ENCODE measurements around the gene DHTKD1. TPM values are rescaled to one million over a fixed set of nuclear protein-coding genes. Genes with fewer than 3 reads are reported as not detected.
A peak's percentile ranks its signal among the peaks of the same experiment; 100 is the strongest.

DHTKD1 gene
- total RNA-seq (10 to 100 TPM; 17.5 to 26.7 TPM), polyA plus RNA-seq (ENCODE audit: insufficient read length in 6 of 6) (10 to 100 TPM; 17.9 to 21.1 (median 18.8) TPM)
- long read RNA-seq, donor 1, full-length matches to known transcripts: 3 of 3 reads
- long read RNA-seq, donor 1, partial matches to known transcripts: 0 of 3 reads
- long read RNA-seq, donor 1, other reads (novel, unspliced or antisense): 0 of 3 reads
- long read RNA-seq, donor 2: 0 reads
- long read RNA-seq, donor 3, full-length matches to known transcripts: 1 of 1 reads
- long read RNA-seq, donor 3, partial matches to known transcripts: 0 of 1 reads
- long read RNA-seq, donor 3, other reads (novel, unspliced or antisense): 0 of 1 reads
- long read RNA-seq, donor 4, partial matches to known transcripts: 0 of 5 reads
- long read RNA-seq, donor 4, other reads (novel, unspliced or antisense): 5 of 5 reads
- long read RNA-seq, donor 5, full-length matches to known transcripts: 4 of 4 reads
- long read RNA-seq, donor 5, partial matches to known transcripts: 0 of 4 reads
- long read RNA-seq, donor 5, other reads (novel, unspliced or antisense): 0 of 4 reads
- long read RNA-seq, donor 6, full-length matches to known transcripts: 5 of 5 reads
- long read RNA-seq, donor 6, partial matches to known transcripts: 0 of 5 reads
- long read RNA-seq, donor 6, other reads (novel, unspliced or antisense): 0 of 5 reads
- long read RNA-seq, donor 7, full-length matches to known transcripts: 2 of 11 reads
- long read RNA-seq, donor 7, partial matches to known transcripts: 9 of 11 reads
- long read RNA-seq, donor 7, other reads (novel, unspliced or antisense): 0 of 11 reads
- long read RNA-seq, donor 8, full-length matches to known transcripts: 2 of 2 reads
- long read RNA-seq, donor 8, partial matches to known transcripts: 0 of 2 reads
- long read RNA-seq, donor 8, other reads (novel, unspliced or antisense): 0 of 2 reads
- long read RNA-seq, donor 9: 0 reads
- long read RNA-seq, donor 10, partial matches to known transcripts: 2 of 3 reads
- long read RNA-seq, donor 10, other reads (novel, unspliced or antisense): 1 of 3 reads
- long read RNA-seq, donor 11, full-length matches to known transcripts: 2 of 2 reads
- long read RNA-seq, donor 11, partial matches to known transcripts: 0 of 2 reads
- long read RNA-seq, donor 11, other reads (novel, unspliced or antisense): 0 of 2 reads
- long read RNA-seq, donor 12, partial matches to known transcripts: 9 of 9 reads
- long read RNA-seq, donor 12, other reads (novel, unspliced or antisense): 0 of 9 reads

- intact Hi-C loops (cut with DNase I): no loop called here
- peak; percentile 96 to 99 (median 99) for DNase-seq
These were observed at the start of gene DHTKD1 for GRCh38 chr10:12068449-12069269. TSS of gene DHTKD1 (plus strand) at chr10:12068954. CDS start at chr10:12069034, 80 bp downstream.

GRCh38 chr10:12019283-12019971 is 49.3 kb upstream of the DHTKD1 start:
- no peak for DNase-seq

More at GRCh38 chr10:12068449-12069269, at the start of gene DHTKD1:
- peak; percentile 99 for ATAC-seq
- H3K9me3 ChIP-seq: no peaks in the 10 kb centered on the region
- TF ChIP-seq CTCF (IDR thresholded peaks at IDR 0.05): peak; percentile 26 to 76
- H3K36me3 ChIP-seq: no peaks in the 10 kb centered on the region
- peak within 1 kb of the TSS; percentile 79 to 85 for H3K4me3 ChIP-seq
- H3K4me1 ChIP-seq: peaks cover 6 to 20% of the 10 kb centered on the region in 2 donors
- peak within 1 kb of the TSS; percentile 78 to 82 for H3K27ac ChIP-seq
- H3K27me3 ChIP-seq: no peaks in the 10 kb centered on the region

GRCh38 chr10:12020574-12020973 is 48.2 kb upstream of the DHTKD1 start:
- Histone ChIP-seq H3K9me3 (no peaks in the 10 kb centered on the region), H3K27ac (no peak overlapping the region), H3K27me3 (no peaks in the 10 kb centered on the region), H3K36me3 (peaks cover 0 to 22% of the 10 kb centered on the region in 2 donors), H3K4me1 (peaks cover 4 to 15% of the 10 kb centered on the region in 2 donors), H3K4me3 (no peak overlapping the region)
- DNase-seq: no peak
- intact Hi-C loops (cut with DNase I): no loop called here
- TF ChIP-seq CTCF (IDR thresholded peaks at IDR 0.05): no peak
- no peak for ATAC-seq

More at GRCh38 chr10:12019283-12019971, 49.3 kb upstream of the DHTKD1 start:
- H3K27me3 ChIP-seq: no peaks in the 10 kb centered on the region
- H3K4me1 ChIP-seq: peaks cover 4 to 15% of the 10 kb centered on the region in 2 donors
- peaks cover 0 to 16% of the 10 kb centered on the region in 2 donors for H3K36me3 ChIP-seq
- intact Hi-C loops (cut with DNase I): no loop called here
- no peak overlapping the region for H3K4me3 ChIP-seq
- no peak for TF ChIP-seq CTCF (IDR thresholded peaks at IDR 0.05)
- no peak for ATAC-seq
- no peak overlapping the region for H3K27ac ChIP-seq
- no peaks in the 10 kb centered on the region for H3K9me3 ChIP-seq

GRCh38 chr10:12022580-12023257 is 46.0 kb upstream of the DHTKD1 start:
- DNase-seq (no peak), ATAC-seq (no peak)
- Histone ChIP-seq H3K36me3 (peaks cover 0 to 33% of the 10 kb centered on the region in 2 donors), H3K27ac (no peak overlapping the region), H3K27me3 (no peaks in the 10 kb centered on the region), H3K4me3 (no peak overlapping the region), H3K4me1 (peaks cover 4 to 15% of the 10 kb centered on the region in 2 donors), H3K9me3 (no peaks in the 10 kb centered on the region)
- intact Hi-C loops (cut with DNase I): no loop called here
- TF ChIP-seq CTCF (IDR thresholded peaks at IDR 0.05): no peak

All from left lung (tissue), 14 donors.